A549 (cell line): ENCODE results near the gene NCKIPSD. TPM values are rescaled to one million over a fixed set of nuclear protein-coding genes. Genes with fewer than 3 reads are reported as not detected.

Experiments used
- ATAC-seq, 2 experiments: fragments of 200-7000 bp in 1 of 2; fragments of >200 bp in 1 of 2; cut with Nextera tagmentation in 1 of 2; cut with Tn5 transposase in 1 of 2; 3 replicates each; pipeline versions ENCODE4 v1.8.0 to v1.9.1; 2018 to 2020; ENCODE audit warnings: mild to moderate bottlenecking in 1 of 2, moderate library complexity in 1 of 2
- CTCF ChIA-PET: fragments of 300-600 bp; sonication (Branson Sonifier 250); formaldehyde crosslinking; extraction: SDS; loops from one replicate; lab custom pipeline; 2021; ENCODE audit warnings: antibody characterized with exemption, inconsistent platforms; lab: Yijun Ruan, JAX
- POLR2A ChIA-PET: fragments of 350-600 bp; formaldehyde crosslinking; extraction: SDS; loops from one replicate; lab custom pipeline; 2021; ENCODE audit warnings: antibody characterized with exemption, inconsistent platforms; lab: Yijun Ruan, JAX
- DNase-seq, 2 experiments: peaks; one replicate each; pipeline versions ENCODE4 v3.0.0 to v3.0.0-alpha.2; 2011 to 2016; ENCODE audit warnings: low read depth in 1 of 2, low spot score in 1 of 2
- FAIRE-seq: peaks from 2 replicates; lab custom pipeline; 2011; peaks lifted over from hg19 to GRCh38; lab: Jason Lieb, UNC
- H3K27ac ChIP-seq, 2 experiments: fragments of >200 bp; sonication (Bioruptor Twin); formaldehyde crosslinking; 3 replicates each; pipeline ENCODE4 v1.5.1; 2016 to 2017
- H3K4me1 ChIP-seq: fragments of >200 bp; sonication (Bioruptor Twin); formaldehyde crosslinking; 3 replicates; pipeline ENCODE4 v1.6.1; 2016
- H3K4me2 ChIP-seq: fragments of >200 bp; sonication (Bioruptor Twin); formaldehyde crosslinking; 3 replicates; pipeline ENCODE4 v1.6.1; 2016
- H3K4me3 ChIP-seq: fragments of >200 bp; sonication (Bioruptor Twin); formaldehyde crosslinking; 3 replicates; pipeline ENCODE4 v1.5.1; 2016
- H3K9me3 ChIP-seq: fragments of >200 bp; sonication (Bioruptor Twin); formaldehyde crosslinking; 3 replicates; pipeline ENCODE4 v1.6.1; 2016
- BHLHE40 ChIP-seq: IDR thresholded peaks from 2 replicates; pipeline ENCODE4 v1.6.1; 2012; ENCODE audit warnings: low read depth, low read length, inconsistent platforms
- CBX2 ChIP-seq: fragments of 200-600 bp; sonication (generic); IDR thresholded peaks from 2 replicates; pipeline ENCODE4 v1.6.1; 2016; ENCODE audit warnings: low read depth, mild to moderate bottlenecking, borderline replicate concordance
- CBX8 ChIP-seq: fragments of 200-600 bp; sonication (generic); IDR thresholded peaks from 2 replicates; pipeline ENCODE4 v1.6.1; 2016
- FOSB ChIP-seq: fragments of 250-450 bp; sonication (Bioruptor Pico); IDR thresholded peaks from 2 replicates; pipeline ENCODE4 v1.5.0; 2020; ENCODE audit warnings: mild to moderate bottlenecking, moderate library complexity
- FOXS1 ChIP-seq: fragments of 250-450 bp; sonication (Bioruptor Pico); IDR thresholded peaks from 2 replicates; pipeline ENCODE4 v1.5.0; 2020; ENCODE audit warnings: mild to moderate bottlenecking, moderate library complexity
- HOXB5 ChIP-seq: fragments of 250-450 bp; sonication (Bioruptor Pico); IDR thresholded peaks from 2 replicates; pipeline ENCODE4 v1.5.0; 2020; ENCODE audit warnings: mild to moderate bottlenecking, moderate library complexity
- JUN ChIP-seq, 2 experiments: fragments of >200 bp; sonication (Bioruptor Twin); formaldehyde crosslinking; IDR thresholded peaks; 2 replicates in 1 of 2; 3 replicates in 1 of 2; pipeline ENCODE4 v1.6.1; 2016 to 2017
- MYC ChIP-seq: IDR thresholded peaks from 2 replicates; pipeline ENCODE4 v1.6.1; 2012; ENCODE audit warnings: mild to moderate bottlenecking, inconsistent platforms, low read length, improper control_type of control experiment, borderline replicate concordance
- PHF8 ChIP-seq: fragments of 200-600 bp; sonication (generic); IDR thresholded peaks from 2 replicates; pipeline ENCODE4 v1.6.1; 2016; ENCODE audit warnings: low read depth, mild to moderate bottlenecking, antibody characterized with exemption, moderate library complexity, borderline replicate concordance
- RAD21 ChIP-seq, 2 experiments: fragments of >200 bp in 1 of 2; sonication (Bioruptor Twin) in 1 of 2; formaldehyde crosslinking in 1 of 2; IDR thresholded peaks in 1 of 2; conservative IDR thresholded peaks in 1 of 2; 2 replicates in 1 of 2; 3 replicates in 1 of 2; pipeline ENCODE4 v1.6.1; 2012 to 2018; ENCODE audit warnings: inconsistent platforms in 1 of 2
- RFX5 ChIP-seq: fragments of 450-650 bp; IDR thresholded peaks from 2 replicates; pipeline ENCODE4 v1.7.1; 2014; ENCODE audit warnings: antibody characterized with exemption, mild to moderate bottlenecking, moderate library complexity
- TP53 ChIP-seq: fragments of 250-450 bp; sonication (Bioruptor Pico); IDR thresholded peaks from 2 replicates; pipeline ENCODE4 v1.5.0; 2021; ENCODE audit warnings: mild to moderate bottlenecking, moderate library complexity
- ZSCAN20 ChIP-seq: fragments of 250-450 bp; sonication (Bioruptor Pico); IDR thresholded peaks from 2 replicates; pipeline ENCODE4 v1.8.0; 2022; ENCODE audit warnings: mild to moderate bottlenecking, moderate library complexity
- WGBS: methylation state at CpG from one replicate; pipeline ENCODE4 v1.1.6; 2017; ENCODE audit errors: missing lambda C conversion rate; 5-methylcytosine and 5-hydroxymethylcytosine counted together
- polyA plus RNA-seq, 4 experiments: library from polyadenylated mRNA; depleted of rRNA in 3 of 4; stranded (reverse); fragments of >200 nt; fragmentation: RNase III in 1 of 4; extraction: RNeasy Plus Mini Kit Qiagen cat#74134 plus additional on column Dnase treatment in 1 of 4; gene quantifications; 2 replicates in 3 of 4; 3 replicates in 1 of 4; pipeline ENCODE4 v1.2.3, GENCODE V29; 2011 to 2017
- TF ChIP-seq, protein P1 (sequence below): fragments of 250-450 bp; sonication (Bioruptor Pico); IDR thresholded peaks from 2 replicates; pipeline ENCODE4 v1.5.0; 2021; ENCODE audit warnings: mild to moderate bottlenecking, moderate library complexity, borderline replicate concordance
- TF ChIP-seq, protein P2 (sequence below): fragments of >200 bp; sonication (Bioruptor Twin); formaldehyde crosslinking; IDR thresholded peaks from 3 replicates; pipeline ENCODE4 v1.5.1; 2016
- TF ChIP-seq, protein P3 (sequence below): fragments of 450-650 bp; IDR thresholded peaks from 2 replicates; pipeline ENCODE4 v1.6.1; 2014; ENCODE audit warnings: antibody characterized with exemption
- TF ChIP-seq, protein P4 (sequence below): fragments of 150-350 bp; IDR thresholded peaks from 2 replicates; pipeline ENCODE4 v1.6.1; 2014; ENCODE audit warnings: low read depth, mild to moderate bottlenecking, low read length

Gene NCKIPSD
- polyA plus RNA-seq, 2 of the 4 experiments (the other 2 are of a cell fraction), result 10.2 to 10.9 TPM

DNA sequence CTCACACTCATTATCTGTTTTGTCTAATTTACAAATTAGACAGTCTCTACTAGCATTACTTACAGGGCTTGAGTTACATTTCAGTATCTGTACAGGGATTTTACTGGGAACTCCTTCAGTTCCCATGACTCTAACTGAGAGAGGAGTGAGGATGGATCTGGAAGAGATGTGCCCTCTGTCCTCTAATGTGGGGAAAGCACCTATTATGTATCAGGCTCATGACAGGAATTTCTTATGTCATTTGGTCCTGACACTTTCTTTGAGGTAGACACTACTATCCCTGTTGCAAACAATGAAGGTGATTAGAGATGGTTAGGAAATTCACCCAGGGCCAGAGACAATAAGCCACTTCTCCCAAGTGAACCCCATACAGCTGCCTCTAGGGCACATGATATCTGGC, 10.9 kb upstream of the NCKIPSD start (continued):
- TF ChIP-seq PHF8 (no peak), JUN (IDR thresholded peaks at IDR 0.05) (no peak)

DNA sequence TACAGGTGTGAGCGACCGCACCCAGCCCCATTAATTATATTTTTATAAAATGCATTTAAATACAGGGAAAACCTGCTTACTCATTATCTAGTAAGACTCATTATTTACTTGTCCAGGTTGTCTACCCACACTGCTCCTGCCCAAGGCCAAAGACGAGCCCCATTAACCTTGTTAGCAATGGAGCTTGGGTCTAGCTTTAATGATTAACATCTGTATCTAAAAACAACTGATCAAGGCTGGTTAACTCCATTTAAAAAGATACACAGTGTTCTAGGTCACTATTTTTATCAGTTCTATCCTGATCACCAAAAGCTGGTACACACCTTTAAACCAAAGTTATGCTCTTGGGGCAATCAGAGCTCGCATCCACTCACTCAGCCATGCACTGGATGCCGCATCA, 10.4 kb upstream of the NCKIPSD start:
- H3K4me3 ChIP-seq, result no peak overlapping the region
- POLR2A ChIA-PET, result interaction anchor here (0.6 kb wide), 1 partner anchor 12 kb away, joined by 3 read pairs; no protein-coding TSS in a partner anchor
- peaks cover 35% of the 10 kb centered on the region for H3K4me1 ChIP-seq
- no peak for ATAC-seq
- H3K4me2 ChIP-seq, result no peak overlapping the region
- CTCF ChIA-PET, result interaction anchor here (0.6 to 2.5 kb wide), 3 partner anchors 10 to 44 kb away, joined by 3 to 11 read pairs (median 6); no protein-coding TSS in a partner anchor
- TF ChIP-seq, protein P1, sequence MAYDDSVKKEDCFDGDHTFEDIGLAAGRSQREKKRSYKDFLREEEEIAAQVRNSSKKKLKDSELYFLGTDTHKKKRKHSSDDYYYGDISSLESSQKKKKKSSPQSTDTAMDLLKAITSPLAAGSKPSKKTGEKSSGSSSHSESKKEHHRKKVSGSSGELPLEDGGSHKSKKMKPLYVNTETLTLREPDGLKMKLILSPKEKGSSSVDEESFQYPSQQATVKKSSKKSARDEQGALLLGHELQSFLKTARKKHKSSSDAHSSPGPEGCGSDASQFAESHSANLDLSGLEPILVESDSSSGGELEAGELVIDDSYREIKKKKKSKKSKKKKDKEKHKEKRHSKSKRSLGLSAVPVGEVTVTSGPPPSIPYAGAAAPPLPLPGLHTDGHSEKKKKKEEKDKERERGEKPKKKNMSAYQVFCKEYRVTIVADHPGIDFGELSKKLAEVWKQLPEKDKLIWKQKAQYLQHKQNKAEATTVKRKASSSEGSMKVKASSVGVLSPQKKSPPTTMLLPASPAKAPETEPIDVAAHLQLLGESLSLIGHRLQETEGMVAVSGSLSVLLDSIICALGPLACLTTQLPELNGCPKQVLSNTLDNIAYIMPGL, result no peak
- no peak for TF ChIP-seq TP53 (CRISPR knock-in tag)
- no peak for TF ChIP-seq RAD21 (conservative IDR thresholded peaks at IDR 0.05 in 1 of 2, IDR thresholded peaks at IDR 0.05 in 1 of 2)
- no peak for TF ChIP-seq ZSCAN20 (CRISPR knock-in tag)
- TF ChIP-seq, protein P2, sequence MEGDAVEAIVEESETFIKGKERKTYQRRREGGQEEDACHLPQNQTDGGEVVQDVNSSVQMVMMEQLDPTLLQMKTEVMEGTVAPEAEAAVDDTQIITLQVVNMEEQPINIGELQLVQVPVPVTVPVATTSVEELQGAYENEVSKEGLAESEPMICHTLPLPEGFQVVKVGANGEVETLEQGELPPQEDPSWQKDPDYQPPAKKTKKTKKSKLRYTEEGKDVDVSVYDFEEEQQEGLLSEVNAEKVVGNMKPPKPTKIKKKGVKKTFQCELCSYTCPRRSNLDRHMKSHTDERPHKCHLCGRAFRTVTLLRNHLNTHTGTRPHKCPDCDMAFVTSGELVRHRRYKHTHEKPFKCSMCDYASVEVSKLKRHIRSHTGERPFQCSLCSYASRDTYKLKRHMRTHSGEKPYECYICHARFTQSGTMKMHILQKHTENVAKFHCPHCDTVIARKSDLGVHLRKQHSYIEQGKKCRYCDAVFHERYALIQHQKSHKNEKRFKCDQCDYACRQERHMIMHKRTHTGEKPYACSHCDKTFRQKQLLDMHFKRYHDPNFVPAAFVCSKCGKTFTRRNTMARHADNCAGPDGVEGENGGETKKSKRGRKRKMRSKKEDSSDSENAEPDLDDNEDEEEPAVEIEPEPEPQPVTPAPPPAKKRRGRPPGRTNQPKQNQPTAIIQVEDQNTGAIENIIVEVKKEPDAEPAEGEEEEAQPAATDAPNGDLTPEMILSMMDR, result no peak
- TF ChIP-seq, protein P3, sequence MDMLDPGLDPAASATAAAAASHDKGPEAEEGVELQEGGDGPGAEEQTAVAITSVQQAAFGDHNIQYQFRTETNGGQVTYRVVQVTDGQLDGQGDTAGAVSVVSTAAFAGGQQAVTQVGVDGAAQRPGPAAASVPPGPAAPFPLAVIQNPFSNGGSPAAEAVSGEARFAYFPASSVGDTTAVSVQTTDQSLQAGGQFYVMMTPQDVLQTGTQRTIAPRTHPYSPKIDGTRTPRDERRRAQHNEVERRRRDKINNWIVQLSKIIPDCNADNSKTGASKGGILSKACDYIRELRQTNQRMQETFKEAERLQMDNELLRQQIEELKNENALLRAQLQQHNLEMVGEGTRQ, result no peak
- TF ChIP-seq, protein P4, sequence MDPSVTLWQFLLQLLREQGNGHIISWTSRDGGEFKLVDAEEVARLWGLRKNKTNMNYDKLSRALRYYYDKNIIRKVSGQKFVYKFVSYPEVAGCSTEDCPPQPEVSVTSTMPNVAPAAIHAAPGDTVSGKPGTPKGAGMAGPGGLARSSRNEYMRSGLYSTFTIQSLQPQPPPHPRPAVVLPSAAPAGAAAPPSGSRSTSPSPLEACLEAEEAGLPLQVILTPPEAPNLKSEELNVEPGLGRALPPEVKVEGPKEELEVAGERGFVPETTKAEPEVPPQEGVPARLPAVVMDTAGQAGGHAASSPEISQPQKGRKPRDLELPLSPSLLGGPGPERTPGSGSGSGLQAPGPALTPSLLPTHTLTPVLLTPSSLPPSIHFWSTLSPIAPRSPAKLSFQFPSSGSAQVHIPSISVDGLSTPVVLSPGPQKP, result no peak
- no peak for TF ChIP-seq CBX8
- no peak for TF ChIP-seq CBX2
- no peak for TF ChIP-seq MYC
- TF ChIP-seq BHLHE40, result no peak
- no peak for TF ChIP-seq HOXB5 (CRISPR knock-in tag)
- no peak for TF ChIP-seq RFX5
- no peak for TF ChIP-seq FOSB (CRISPR knock-in tag)
- no peak for TF ChIP-seq FOXS1 (CRISPR knock-in tag)
- TF ChIP-seq, all 56 proteins: peak for 0
- Histone ChIP-seq H3K27ac (no peak overlapping the region), H3K9me3 (no peaks in the 10 kb centered on the region)
- FAIRE-seq, result no peak
- DNase-seq, result no peak
- WGBS, result 86% methylated on average over 5 of the region's 5 CpGs

DNA sequence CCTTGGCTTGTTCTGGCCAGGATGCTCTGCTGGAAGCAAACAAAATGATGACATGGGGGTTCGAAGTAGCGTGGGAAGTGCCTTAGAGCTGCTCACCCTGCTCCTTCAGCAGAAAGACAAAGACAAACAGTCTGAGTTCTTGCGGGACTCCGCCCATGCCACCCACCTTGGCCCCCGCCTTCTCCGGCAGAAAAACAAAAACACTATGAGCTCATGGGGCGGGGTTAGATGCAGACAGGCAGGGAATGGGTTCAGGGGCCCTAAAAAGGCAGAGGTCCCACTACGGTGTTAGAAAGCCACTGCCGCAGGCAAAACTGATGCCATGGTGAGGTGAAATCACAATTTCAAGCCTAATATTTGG, 9.7 kb upstream of the NCKIPSD start:
- Histone ChIP-seq H3K27ac (peak overlapping the region; percentile 44 to 65; a peak in 4 of 6 replicates), H3K4me2 (peak overlapping the region; percentile 32; the same call in 1 of the 3 replicates), H3K9me3 (no peaks in the 10 kb centered on the region), H3K4me3 (no peak overlapping the region), H3K4me1 (peaks cover 28% of the 10 kb centered on the region)
- FAIRE-seq (no peak), DNase-seq (no peak), ATAC-seq (no peak)
- no peak for TF ChIP-seq BHLHE40
- WGBS, result 83% methylated on average over 9 of the region's 9 CpGs
- ChIA-PET POLR2A (no interaction called here), CTCF (interaction anchor here (1.1 to 1.9 kb wide), 2 partner anchors 9 to 13 kb away, joined by 4 to 6 read pairs; no protein-coding TSS in a partner anchor)
